WI38 (cell line): ENCODE data around the gene PRKAG3.

Experiments used
- H3K4me3 ChIP-seq: 2 replicates; pipeline ENCODE4 v1.5.1; 2011; ENCODE audit warnings: low read depth, mild to moderate bottlenecking, control low read depth, low read length
- TF ChIP-seq, protein P1 (sequence below): IDR thresholded peaks from 2 replicates; pipeline ENCODE4 v1.5.1; 2012; ENCODE audit warnings: low read depth, mild to moderate bottlenecking, control low read depth, low read length

PRKAG3 gene

DNA sequence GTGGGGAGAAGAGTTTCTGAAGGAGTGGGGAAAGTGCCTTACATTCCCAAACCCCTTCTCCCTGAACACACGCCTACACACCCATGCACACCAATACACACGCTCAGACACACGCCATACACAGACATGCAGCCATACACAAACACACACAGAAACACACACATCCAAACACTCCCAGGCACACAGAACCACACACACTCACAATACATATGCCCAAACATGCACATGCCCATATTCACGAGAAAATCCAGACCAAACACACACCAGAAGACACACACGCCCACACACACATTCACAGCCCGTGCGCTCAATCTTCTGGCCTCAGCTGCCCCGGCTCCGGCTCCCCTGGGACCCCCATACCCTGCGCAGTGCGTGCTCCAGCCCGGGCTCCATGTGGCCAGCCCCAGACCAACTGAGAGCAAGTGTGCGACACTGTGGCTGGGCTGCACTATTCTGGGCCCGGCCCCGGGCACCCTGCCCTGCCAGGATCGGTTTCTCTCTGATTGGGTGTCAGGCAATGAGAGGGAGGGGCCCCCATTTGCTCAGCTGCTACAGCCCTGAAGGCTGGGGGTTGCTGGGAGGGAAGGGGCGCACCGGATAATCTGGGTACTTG lies at the start of gene PRKAG3:
PRKAG3 (minus strand) TSS at position 426 of the 613 bp plus-strand sequence.
- TF ChIP-seq, protein P1, sequence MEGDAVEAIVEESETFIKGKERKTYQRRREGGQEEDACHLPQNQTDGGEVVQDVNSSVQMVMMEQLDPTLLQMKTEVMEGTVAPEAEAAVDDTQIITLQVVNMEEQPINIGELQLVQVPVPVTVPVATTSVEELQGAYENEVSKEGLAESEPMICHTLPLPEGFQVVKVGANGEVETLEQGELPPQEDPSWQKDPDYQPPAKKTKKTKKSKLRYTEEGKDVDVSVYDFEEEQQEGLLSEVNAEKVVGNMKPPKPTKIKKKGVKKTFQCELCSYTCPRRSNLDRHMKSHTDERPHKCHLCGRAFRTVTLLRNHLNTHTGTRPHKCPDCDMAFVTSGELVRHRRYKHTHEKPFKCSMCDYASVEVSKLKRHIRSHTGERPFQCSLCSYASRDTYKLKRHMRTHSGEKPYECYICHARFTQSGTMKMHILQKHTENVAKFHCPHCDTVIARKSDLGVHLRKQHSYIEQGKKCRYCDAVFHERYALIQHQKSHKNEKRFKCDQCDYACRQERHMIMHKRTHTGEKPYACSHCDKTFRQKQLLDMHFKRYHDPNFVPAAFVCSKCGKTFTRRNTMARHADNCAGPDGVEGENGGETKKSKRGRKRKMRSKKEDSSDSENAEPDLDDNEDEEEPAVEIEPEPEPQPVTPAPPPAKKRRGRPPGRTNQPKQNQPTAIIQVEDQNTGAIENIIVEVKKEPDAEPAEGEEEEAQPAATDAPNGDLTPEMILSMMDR: no peak
- H3K4me3 ChIP-seq: no peak within 1 kb of the TSS

DNA sequence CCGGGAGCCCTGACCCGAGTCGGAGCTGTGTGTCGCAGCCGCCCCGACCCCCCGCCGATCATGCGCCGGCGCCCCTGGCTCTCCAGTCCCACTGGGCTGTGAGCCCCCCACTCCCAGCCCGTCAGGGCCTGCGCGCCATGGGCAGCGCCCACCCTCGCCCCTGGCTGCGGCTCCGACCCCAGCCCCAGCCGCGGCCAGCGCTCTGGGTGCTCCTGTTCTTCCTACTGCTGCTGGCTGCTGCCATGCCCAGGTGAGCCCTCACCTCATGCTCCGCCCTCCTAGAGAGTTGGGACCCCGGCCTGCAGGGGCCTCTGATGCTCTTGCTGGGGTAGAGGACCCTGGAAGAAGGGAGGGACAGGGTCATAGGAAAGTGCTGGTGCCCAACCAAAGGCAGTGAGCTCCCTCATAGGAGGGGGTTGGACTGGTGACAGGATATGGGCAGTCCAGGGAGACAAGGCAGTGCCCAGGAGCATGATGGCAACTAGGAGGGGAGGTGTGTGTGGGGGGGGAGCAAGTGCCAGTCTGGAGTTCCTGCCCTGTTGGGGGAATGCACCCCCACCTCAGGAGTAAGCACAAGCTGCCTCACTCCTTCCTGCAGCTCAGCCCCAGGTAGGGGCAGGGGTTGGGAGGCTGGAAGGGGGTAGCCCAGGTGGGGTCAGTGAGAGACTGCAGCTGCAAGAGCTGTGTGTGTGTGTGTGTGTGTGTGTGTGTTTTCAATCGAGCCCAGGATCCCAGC lies 49.4 kb upstream of the PRKAG3 start:
- TF ChIP-seq, protein P1: no peak
- H3K4me3 ChIP-seq: no peak overlapping the region

DNA sequence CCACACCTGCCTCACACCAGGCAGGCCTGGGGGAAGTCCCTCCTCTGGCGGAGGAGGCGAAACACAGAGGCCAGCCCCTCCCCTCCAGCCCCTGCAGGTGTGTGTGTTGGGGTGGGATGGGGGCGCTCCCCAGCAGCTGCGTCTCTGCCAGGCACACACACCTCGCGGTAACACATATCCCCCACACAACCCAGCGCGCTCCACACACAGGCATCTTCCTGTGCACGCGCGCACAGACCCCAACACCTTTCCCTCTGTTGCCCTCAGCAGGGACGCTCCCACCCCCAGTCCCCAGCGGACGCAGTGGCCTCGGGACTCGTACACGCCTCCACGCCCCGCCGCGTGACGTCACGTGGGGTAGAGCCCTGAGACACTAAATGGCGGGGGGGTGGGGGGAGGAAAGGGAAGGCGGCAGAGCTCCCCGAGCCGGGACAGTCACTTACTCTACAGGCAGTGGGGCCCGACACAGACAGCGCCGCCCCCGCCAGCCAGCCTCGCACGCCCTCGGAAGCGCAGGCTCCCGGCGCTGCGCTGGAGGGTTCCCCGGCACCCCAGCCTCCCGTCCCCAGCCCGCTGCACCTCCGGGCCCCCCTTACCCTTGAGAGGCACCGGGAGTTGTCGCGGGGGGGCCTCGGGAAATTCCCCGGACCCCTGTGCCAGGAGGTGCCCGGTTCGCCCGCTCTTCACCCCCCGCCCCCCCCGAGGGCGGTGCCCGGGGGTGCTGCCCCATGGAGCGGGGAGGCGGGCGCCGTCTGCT lies 48.7 kb upstream of the PRKAG3 start, which contains the start of gene WNT10A:
WNT10A (plus strand) TSS at position 751 of the 757 bp plus-strand sequence. CDS start 144 bp downstream, outside the sequence.
- no peak within 1 kb of the TSS for H3K4me3 ChIP-seq
- TF ChIP-seq, protein P1: no peak

DNA sequence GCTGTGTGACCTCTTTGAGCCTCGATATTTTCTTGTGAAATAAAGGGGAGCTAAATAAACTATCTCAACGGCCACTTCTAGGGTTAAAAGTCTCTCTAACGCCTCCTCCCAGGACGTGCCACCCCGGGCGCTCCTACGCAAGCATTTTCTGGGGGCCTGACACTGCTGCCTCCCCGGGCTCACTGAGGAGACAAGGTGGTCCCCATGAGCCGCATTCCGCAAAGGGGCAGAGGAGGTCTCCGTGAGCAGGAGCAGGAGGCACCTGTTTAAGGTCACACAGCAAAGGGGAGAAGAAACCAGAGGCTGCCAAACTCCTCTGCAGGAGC lies 48.1 kb upstream of the PRKAG3 start:
- no peak overlapping the region for H3K4me3 ChIP-seq
- TF ChIP-seq, protein P1: no peak

DNA sequence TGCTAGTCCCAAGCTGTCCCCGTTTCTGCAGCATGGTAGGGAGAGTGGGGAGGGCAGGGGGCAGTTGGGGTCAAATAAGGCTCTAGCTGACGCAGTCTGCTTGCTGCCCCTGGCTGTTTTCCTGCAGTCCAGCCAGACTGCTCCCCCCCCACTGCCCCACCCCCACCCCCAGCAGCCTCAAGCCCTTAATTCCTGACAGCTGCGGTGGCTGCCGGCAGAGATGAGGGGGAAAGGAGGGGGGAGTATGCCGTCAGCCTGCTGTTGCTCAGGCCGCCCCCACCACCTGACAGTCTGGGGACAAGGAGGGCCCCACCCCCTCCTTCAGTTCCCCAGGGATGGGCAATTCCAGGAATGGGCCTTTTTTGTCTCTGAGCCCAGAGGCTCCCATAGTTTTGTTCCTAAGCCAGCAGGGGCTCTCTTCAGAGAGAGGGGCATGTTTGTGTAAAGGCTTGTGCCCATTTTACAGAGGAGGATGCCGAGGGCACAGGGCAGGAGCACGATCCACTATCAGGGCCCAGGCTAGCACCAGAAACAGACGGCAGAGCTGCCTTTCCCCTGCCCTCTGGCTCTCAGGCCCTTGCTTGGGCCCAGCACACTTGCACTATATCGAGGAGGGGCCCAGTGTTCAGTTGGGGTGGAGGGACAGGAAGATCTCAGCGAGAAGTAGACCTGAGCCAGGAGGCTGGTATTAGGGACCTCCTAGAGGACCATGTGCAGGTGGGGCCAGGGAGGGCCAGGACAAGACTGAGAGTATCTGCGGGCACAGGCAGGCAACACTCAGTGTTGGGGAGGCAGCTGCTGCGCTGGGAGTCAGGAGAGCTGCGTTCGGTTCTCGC lies 47.5 kb upstream of the PRKAG3 start:
- H3K4me3 ChIP-seq: no peak overlapping the region

DNA sequence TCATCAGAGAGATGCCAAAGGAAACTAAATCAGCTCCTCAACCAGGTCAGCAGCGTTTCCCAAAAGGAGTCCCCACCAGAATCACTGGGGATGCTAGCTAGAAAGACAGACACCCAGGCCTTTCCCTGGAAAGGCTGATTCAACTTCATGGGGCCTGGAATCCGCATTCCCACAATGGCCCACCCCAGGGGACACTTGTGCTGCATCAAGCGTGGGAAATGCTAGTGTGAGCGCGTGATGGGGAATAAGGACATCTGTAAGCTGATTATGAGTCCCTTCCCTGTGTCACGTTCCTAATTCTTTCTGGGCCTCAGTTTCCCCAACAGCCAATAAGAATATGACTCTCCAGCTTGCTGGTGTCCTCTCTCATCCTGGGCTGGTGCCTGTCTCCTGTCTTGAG lies 46.9 kb upstream of the PRKAG3 start:
- TF ChIP-seq, protein P1: no peak

More for the DNA sequence above, 47.5 kb upstream of the PRKAG3 start:
- TF ChIP-seq, protein P1: no peak

More for the DNA sequence above, 46.9 kb upstream of the PRKAG3 start:
- H3K4me3 ChIP-seq: no peak overlapping the region
